Measurements from ENCODE around the gene DERA.
A peak's percentile ranks its signal among the peaks of the same experiment; 100 is the strongest.
"Not testable (repeated sequence)": the region's sequence is repeated elsewhere in the genome, so short reads cannot be mapped to it uniquely, and the experiment has no call there.

Gene DERA

GRCh38 chr12:15910864-15911721, at the start of gene DERA:
Gene DERA, plus strand, starts transcription at chr12:15911332. Its CDS starts 52 bp downstream, at chr12:15911384.
- peak; percentile 41 for DNase-seq (ENCODE audit: low read depth)

- DNase-seq (ENCODE audit: low read depth): no peak
Observed at GRCh38 chr12:15861404-15861803, 49.7 kb upstream of the DERA start.

- no peak for DNase-seq (ENCODE audit: low read depth)
Observed at GRCh38 chr12:15862840-15863239, 48.3 kb upstream of the DERA start.

GRCh38 chr12:15863372-15863771, 47.8 kb upstream of the DERA start:
- no peak for DNase-seq (ENCODE audit: low read depth)

GRCh38 chr12:15863984-15864383, 47.1 kb upstream of the DERA start:
- DNase-seq (ENCODE audit: low read depth): no peak

GRCh38 chr12:15868186-15868585, 42.9 kb upstream of the DERA start:
- no peak for DNase-seq (ENCODE audit: low read depth)

GRCh38 chr12:15873556-15873955, 37.6 kb upstream of the DERA start:
- DNase-seq (ENCODE audit: low read depth): no peak

- DNase-seq (ENCODE audit: low read depth): not testable (repeated sequence)
Observed at GRCh38 chr12:15874556-15875145, 36.5 kb upstream of the DERA start.

GRCh38 chr12:15875863-15876262, 35.3 kb upstream of the DERA start:
- no peak for DNase-seq (ENCODE audit: low read depth)

- DNase-seq (ENCODE audit: low read depth): no peak
Observed at GRCh38 chr12:15879413-15879812, 31.7 kb upstream of the DERA start.

GRCh38 chr12:15880721-15881120, 30.4 kb upstream of the DERA start:
- DNase-seq (ENCODE audit: low read depth): no peak

GRCh38 chr12:15882118-15882971, 28.8 kb upstream of the DERA start, which contains the start of gene STRAP:
Gene STRAP, plus strand, starts transcription at chr12:15882387. Its CDS starts 321 bp downstream, at chr12:15882708.
- DNase-seq (ENCODE audit: low read depth): peak; percentile 93

GRCh38 chr12:15883536-15883935, 27.6 kb upstream of the DERA start:
- DNase-seq (ENCODE audit: low read depth): no peak

GRCh38 chr12:15886372-15887042, 24.6 kb upstream of the DERA start:
- no peak for DNase-seq (ENCODE audit: low read depth)

GRCh38 chr12:15887043-15887817, 23.9 kb upstream of the DERA start:
- no peak for DNase-seq (ENCODE audit: low read depth)

GRCh38 chr12:15892645-15893259, 18.4 kb upstream of the DERA start:
- DNase-seq (ENCODE audit: low read depth): no peak

GRCh38 chr12:15893260-15893659, 17.9 kb upstream of the DERA start:
- DNase-seq (ENCODE audit: low read depth): no peak

- no peak for DNase-seq (ENCODE audit: low read depth)
Observed at GRCh38 chr12:15896867-15897266, 14.3 kb upstream of the DERA start.

GRCh38 chr12:15897433-15897832, 13.7 kb upstream of the DERA start:
- DNase-seq (ENCODE audit: low read depth): no peak

GRCh38 chr12:15899282-15899870, 11.8 kb upstream of the DERA start:
- no peak for DNase-seq (ENCODE audit: low read depth)
